Testis (tissue), 3 donors: ENCODE measurements around the gene SPECC1L. TPM values are rescaled to one million over a fixed set of nuclear protein-coding genes. Genes with fewer than 3 reads are reported as not detected.
"Not testable (repeated sequence)": the region's sequence is repeated elsewhere in the genome, so short reads cannot be mapped to it uniquely, and the experiment has no call there.

ENCODE experiments used
- DNase-seq: peaks from one replicate; pipeline ENCODE4 v3.0.0-alpha.2; 2019
- H3K27ac ChIP-seq, 2 donors: fragments of 200-600 bp; sonication (generic); one replicate each; pipeline ENCODE4 v1.5.1; 2019
- H3K27me3 ChIP-seq: fragments of 200-600 bp; sonication (generic); one replicate; pipeline ENCODE4 v1.5.1; 2019
- H3K36me3 ChIP-seq: fragments of 200-600 bp; sonication (generic); one replicate; pipeline ENCODE4 v1.5.1; 2017; ENCODE audit warnings: low read depth; ENCODE audit errors: missing control alignments
- H3K4me1 ChIP-seq: fragments of 200-600 bp; sonication (generic); one replicate; pipeline ENCODE4 v1.5.1; 2019
- H3K4me3 ChIP-seq, 2 donors: fragments of 200-600 bp; sonication (generic); one replicate each; pipeline ENCODE4 v1.5.1; 2017 to 2019
- H3K9me3 ChIP-seq: fragments of 200-600 bp; sonication (generic); one replicate; pipeline ENCODE4 v1.5.1; 2017
- POLR2A ChIP-seq: fragments of 450-650 bp; IDR thresholded peaks from one replicate; pipeline ENCODE4 v1.6.1; 2017; ENCODE audit warnings: antibody characterized with exemption, mild to moderate bottlenecking, moderate library complexity
- WGBS, 2 donors: methylation state at CpG; one replicate each; pipeline ENCODE4 v1.1.5; 2018; 5-methylcytosine and 5-hydroxymethylcytosine counted together
- intact Hi-C: fragments of 100-400 bp; cut with DNase I; formaldehyde crosslinking; loops from one replicate; pipeline ENCODE4 v1.15.1; 2023; ENCODE audit warnings: low total_unique reads
- polyA plus RNA-seq: library from polyadenylated mRNA; stranded (reverse); fragments of 350-450 nt; fragmentation: Illumina TruSeq; extraction: RNeasy Lipid Tissue Mini Kit (QIAGEN cat#74804); gene quantifications from one replicate; pipeline ENCODE4 v1.2.3, GENCODE V29; 2014; ENCODE audit warnings: low read depth, low replicate concordance; ENCODE audit not compliant: insufficient read depth
- total RNA-seq, 2 donors: library from RNA; depleted of rRNA; stranded (reverse); fragments of >200 nt; gene quantifications; one replicate each; pipeline ENCODE4 v1.2.3, GENCODE V29; 2016
- TF ChIP-seq, protein P1 (sequence below), 3 experiments: fragments of 450-650 bp in 2 of 3; fragments of 200-600 bp in 1 of 3; sonication (generic) in 1 of 3; IDR thresholded peaks; one replicate each; pipeline ENCODE4 v1.5.1; 2016 to 2019; ENCODE audit warnings: antibody characterized with exemption in 3 of 3, mild to moderate bottlenecking in 2 of 3, moderate library complexity in 1 of 3

The SPECC1L gene
- total and polyA plus RNA-seq, 3 donors from 2014 or later: 70.0 to 83.6 (median 82.3) TPM

DNA sequence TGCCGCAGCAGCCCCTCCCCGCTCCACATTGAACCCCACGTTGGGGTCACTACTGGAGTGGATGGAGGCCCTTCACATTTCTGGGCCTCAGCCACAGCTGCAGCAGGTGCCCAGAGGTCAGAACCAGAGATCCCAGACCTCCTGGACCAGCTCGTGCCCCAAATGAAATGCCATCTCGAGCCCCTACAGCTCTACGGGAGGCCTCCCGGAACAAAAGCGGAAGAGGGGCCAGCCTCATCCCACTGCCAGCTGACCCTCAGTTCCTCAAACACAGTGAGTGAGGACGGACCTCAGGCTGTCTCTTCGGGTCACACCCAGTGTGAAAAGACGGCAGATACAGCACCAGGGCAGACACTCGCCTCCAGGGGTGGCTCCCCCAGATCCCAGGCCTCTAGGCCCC, 17.5 kb upstream of the SPECC1L start:
- H3K27me3 ChIP-seq, H3K9me3 ChIP-seq, H3K4me1 ChIP-seq, H3K36me3 ChIP-seq, intact Hi-C loops, DNase-seq, H3K27ac ChIP-seq, H3K4me3 ChIP-seq: not testable (repeated sequence)
- 97% methylated on average over 9 of the region's 12 CpGs; no CpG with 5 or more reads in 1 of the 2 donors for WGBS, 2 donors

DNA sequence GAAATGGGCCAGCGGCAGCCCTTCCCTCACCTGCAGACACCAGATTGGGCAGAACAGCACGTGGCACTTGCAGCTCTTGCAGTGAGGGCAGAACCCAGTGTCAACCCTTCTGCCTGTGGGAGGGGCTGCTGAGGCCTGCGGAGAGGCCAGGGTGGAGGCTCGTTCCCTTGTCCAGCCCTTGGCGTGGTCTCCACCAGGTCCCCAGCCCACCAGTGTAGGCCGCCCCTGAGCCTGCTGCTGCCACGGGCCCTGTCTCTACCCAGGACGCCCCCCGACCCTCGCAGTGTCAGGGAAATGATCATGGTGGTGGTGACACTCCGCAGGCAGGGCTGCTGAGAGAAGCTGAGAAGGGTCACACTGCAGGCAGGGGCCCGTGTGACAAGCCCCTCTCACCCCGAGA, 14.5 kb upstream of the SPECC1L start:
- WGBS, 2 donors: 83% methylated on average over 5 of the region's 13 CpGs; no CpG with 5 or more reads in 1 of the 2 donors
- DNase-seq, H3K27ac ChIP-seq, H3K4me1 ChIP-seq, H3K9me3 ChIP-seq, H3K4me3 ChIP-seq, intact Hi-C loops, H3K36me3 ChIP-seq, H3K27me3 ChIP-seq: not testable (repeated sequence)

DNA sequence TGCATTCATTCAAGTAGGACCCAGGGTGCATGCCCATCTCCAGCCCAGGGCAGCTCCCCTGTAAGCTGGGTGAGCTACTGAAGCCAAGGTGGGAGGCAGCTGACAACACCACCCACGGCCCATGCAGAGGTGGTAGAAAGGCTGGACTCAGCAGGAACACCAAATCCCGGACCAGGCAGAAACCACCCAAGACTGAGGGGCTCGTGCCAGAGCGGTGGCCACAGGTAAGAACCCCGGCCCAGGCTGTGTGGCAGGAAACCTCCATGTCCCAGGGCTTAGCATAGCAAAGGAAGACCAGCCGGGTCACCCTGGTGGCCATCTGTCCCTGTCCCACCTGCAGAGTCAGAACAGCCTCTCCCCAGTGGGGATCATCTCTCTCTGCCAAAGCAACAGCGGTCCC, 13.9 kb upstream of the SPECC1L start:
- H3K27me3 ChIP-seq, H3K4me3 ChIP-seq, intact Hi-C loops, H3K4me1 ChIP-seq, H3K36me3 ChIP-seq, H3K27ac ChIP-seq, H3K9me3 ChIP-seq, DNase-seq: not testable (repeated sequence)
- 95% methylated on average over 7 of the region's 7 CpGs; no CpG with 5 or more reads in 1 of the 2 donors for WGBS, 2 donors

DNA sequence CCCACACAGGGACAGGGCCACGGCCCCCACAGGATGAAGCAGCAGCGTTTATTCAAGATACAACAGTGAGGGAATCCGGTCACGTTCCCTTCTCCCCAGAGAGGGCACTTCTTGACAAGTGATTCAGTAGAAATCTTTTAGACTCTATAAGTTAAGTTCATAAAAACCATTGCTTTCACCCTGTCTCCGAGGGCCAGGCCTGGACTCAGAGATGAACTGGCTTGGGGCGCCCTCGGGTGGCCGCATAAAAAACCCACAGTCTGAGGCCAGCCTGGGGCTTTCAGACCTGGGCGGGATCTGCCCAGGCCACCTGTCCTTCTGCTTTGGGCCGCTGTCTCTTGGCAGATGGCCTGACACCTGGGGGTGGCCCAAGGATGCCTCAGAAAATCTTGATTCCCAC, 11.2 kb upstream of the SPECC1L start:
- intact Hi-C loops: not testable (repeated sequence)

DNA sequence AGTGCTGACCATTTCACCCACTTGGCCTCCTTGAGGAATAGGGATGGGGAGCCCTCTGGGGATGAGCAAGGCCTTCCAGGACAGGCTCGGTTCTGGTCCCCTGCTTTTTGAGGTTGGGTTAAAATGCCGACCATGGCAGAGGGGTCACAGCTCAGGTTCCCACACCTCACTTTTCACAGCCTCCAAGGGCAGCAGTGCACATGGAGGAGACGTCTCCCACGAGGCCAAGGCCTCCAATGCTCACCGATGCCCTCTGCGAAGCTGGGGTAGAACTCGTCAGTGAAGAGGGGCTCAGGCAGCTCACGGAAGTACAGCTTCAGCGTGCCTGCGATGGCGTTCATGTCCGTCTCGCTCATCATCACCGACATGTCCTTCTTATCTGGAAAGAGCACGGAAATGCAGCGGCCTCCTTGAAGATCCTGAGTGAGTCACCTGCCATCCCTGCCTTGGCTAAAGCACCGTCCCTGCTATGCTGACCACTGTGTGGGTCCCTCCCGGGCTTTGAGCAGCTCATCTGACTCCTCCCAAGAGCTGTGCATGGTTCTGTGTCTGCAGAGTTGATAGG, 8.4 kb upstream of the SPECC1L start:
- 95 to 98% methylated on average over 17 to 18 of the region's 18 CpGs for WGBS, 2 donors
- DNase-seq, H3K9me3 ChIP-seq, H3K4me3 ChIP-seq, H3K36me3 ChIP-seq, H3K4me1 ChIP-seq, H3K27me3 ChIP-seq, H3K27ac ChIP-seq, intact Hi-C loops: not testable (repeated sequence)

More for the DNA sequence above, 11.2 kb upstream of the SPECC1L start:
- H3K27me3 ChIP-seq, H3K9me3 ChIP-seq, H3K4me1 ChIP-seq, H3K4me3 ChIP-seq, H3K36me3 ChIP-seq, H3K27ac ChIP-seq: not testable (repeated sequence)
- DNase-seq: peak; percentile 87
- WGBS, 2 donors: 23% methylated on average over 10 of the region's 10 CpGs; no CpG with 5 or more reads in 1 of the 2 donors
- TF ChIP-seq, protein P1, sequence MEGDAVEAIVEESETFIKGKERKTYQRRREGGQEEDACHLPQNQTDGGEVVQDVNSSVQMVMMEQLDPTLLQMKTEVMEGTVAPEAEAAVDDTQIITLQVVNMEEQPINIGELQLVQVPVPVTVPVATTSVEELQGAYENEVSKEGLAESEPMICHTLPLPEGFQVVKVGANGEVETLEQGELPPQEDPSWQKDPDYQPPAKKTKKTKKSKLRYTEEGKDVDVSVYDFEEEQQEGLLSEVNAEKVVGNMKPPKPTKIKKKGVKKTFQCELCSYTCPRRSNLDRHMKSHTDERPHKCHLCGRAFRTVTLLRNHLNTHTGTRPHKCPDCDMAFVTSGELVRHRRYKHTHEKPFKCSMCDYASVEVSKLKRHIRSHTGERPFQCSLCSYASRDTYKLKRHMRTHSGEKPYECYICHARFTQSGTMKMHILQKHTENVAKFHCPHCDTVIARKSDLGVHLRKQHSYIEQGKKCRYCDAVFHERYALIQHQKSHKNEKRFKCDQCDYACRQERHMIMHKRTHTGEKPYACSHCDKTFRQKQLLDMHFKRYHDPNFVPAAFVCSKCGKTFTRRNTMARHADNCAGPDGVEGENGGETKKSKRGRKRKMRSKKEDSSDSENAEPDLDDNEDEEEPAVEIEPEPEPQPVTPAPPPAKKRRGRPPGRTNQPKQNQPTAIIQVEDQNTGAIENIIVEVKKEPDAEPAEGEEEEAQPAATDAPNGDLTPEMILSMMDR (IDR thresholded peaks at IDR 0.05): peak; percentile 31 to 66 (median 46)

DNA sequence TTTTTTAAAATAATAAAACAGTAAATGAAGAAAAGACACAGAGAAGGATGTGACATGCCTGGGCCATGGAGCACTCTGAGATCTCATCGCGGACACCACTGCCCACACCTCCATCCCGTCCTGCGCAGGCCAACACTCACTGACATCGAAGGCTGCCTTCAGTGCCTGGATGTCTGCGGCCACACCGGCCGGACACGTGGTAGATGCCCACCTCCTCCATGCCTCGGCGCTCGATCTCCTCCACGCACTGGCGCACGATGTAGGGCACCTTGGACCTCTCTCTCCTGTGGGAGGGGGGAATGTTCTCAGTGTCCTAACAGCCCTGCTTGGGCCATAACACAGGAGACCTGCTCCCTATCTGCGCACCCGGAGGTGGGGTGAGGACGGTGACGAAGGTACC, 7.2 kb upstream of the SPECC1L start:
- DNase-seq, H3K9me3 ChIP-seq, H3K27me3 ChIP-seq, H3K4me3 ChIP-seq, H3K4me1 ChIP-seq, intact Hi-C loops, H3K36me3 ChIP-seq, H3K27ac ChIP-seq: not testable (repeated sequence)
- WGBS, 2 donors: 94% methylated on average over 19 of the region's 19 CpGs

DNA sequence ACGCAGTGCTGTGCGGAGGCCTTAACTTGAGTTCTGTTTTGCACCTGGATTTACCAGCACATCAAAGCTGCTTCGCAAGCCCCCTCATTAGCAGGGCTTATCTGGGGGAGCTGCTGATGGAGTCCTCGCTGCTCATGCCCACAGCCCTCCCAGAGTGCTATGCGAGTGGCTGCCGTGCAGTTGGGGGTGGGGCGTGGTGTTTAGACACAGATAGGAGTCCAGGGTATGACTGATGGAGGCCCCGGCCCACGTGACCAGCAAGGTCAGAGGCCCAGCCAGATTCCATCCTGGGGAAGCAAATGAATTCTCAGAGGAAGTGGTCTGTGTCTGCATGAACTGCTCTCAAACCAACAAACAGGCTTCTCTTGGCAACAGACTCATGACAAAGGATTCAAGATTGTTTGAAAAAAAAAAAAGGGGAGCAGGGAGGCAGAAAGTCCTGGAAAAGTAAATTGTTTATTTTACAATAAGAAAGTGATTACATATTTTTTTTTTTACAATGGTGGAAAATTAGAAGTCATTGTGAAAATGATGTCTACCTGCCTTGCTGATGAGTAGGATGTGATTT, 6.2 kb upstream of the SPECC1L start:
- intact Hi-C loops, H3K27me3 ChIP-seq, H3K36me3 ChIP-seq, H3K27ac ChIP-seq, DNase-seq, H3K4me3 ChIP-seq, H3K4me1 ChIP-seq, H3K9me3 ChIP-seq: not testable (repeated sequence)
- WGBS, 2 donors: 43 to 70% methylated on average over 4 of the region's 9 CpGs

DNA sequence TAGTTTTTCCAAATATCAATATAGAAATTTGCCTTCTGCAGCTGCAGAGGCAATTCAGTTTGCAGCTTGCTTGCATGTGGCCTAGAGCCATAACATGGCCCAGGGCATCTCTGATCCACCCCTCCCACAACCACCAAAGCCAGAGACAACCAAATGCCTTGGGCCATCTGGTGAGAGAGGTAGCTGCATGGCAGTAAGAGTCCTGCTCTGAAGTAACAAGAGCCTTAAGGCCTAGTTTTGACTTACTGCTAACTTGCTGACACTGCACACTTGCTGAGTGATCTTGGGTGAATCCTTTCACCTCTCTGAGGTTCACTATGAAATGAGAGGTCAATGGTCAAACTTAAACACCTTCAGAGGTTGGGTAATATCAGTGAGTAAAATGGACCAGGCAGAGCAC, 4.9 kb upstream of the SPECC1L start:
- no peak for DNase-seq
- Histone ChIP-seq H3K9me3 (no peaks in the 10 kb centered on the region), H3K4me3 (no peak overlapping the region), H3K27ac (no peak overlapping the region), H3K36me3 (no peaks in the 10 kb centered on the region), H3K4me1 (no peaks in the 10 kb centered on the region), H3K27me3 (no peaks in the 10 kb centered on the region)
- no peak for TF ChIP-seq POLR2A
- TF ChIP-seq, protein P1 (IDR thresholded peaks at IDR 0.05): no peak
- intact Hi-C loops: no loop called here

DNA sequence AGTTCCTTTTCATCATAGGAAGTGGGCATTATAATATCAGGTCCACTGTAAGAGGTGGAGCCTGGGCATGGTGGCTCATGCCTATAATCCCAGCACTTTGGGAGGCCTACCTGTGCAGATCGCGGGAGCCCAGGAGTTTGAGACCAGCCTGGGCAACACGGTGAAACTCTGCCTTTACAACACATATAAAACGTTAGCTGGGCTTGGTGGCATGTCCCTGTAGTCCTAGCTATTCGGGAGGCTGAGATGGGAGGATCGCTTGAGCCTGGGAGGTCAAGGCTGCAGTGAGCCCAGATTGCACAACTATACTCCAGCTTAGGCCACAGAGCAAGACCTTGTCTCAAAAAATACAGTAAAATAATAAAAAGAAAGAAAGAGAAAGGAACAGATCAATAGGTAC, 4.1 kb upstream of the SPECC1L start:
- H3K27ac ChIP-seq, H3K36me3 ChIP-seq, intact Hi-C loops, DNase-seq, H3K27me3 ChIP-seq, H3K4me1 ChIP-seq, H3K9me3 ChIP-seq, H3K4me3 ChIP-seq: not testable (repeated sequence)
- whole genome bisulfite sequencing, 2 donors: 83 to 88% methylated on average over 6 of the region's 6 CpGs
